ENCODE data around the gene RPS2.

The RPS2 gene

GRCh38 chr16:1919327-1919998 is 45.2 kb downstream of the RPS2 start:
- no peak overlapping the region for H3K27ac ChIP-seq
- H3K27me3 ChIP-seq, result peaks cover 100% of the 10 kb centered on the region
- peaks cover 40% of the 10 kb centered on the region; the same call in 1 of the 2 replicates for H4K20me1 ChIP-seq
- H3K36me3 ChIP-seq, result no peaks in the 10 kb centered on the region
- H3K9me3 ChIP-seq, result no peaks in the 10 kb centered on the region
- 0 out of 2 replicates have a peak, but pooled peaks cover 7% of the 10 kb centered on the region for H3K4me1 ChIP-seq
- H3K4me2 ChIP-seq, result no peak overlapping the region
- no peak for TF ChIP-seq Cebpa-rat (IDR thresholded peaks at IDR 0.05)
- H3K4me3 ChIP-seq, result no peak overlapping the region
- no peak overlapping the region for H3K9ac ChIP-seq

GRCh38 chr16:1918351-1919326 is 46.0 kb downstream of the RPS2 start, which contains the start of gene HS3ST6:
TSS of gene HS3ST6 (minus strand) at chr16:1918415. CDS start at chr16:1918323, 92 bp downstream.
- no peak for TF ChIP-seq Cebpa-rat (IDR thresholded peaks at IDR 0.05)
- peaks cover 100% of the 10 kb centered on the region for H3K27me3 ChIP-seq
- H4K20me1 ChIP-seq, result peaks cover 40% of the 10 kb centered on the region; the same call in 1 of the 2 replicates
- no peaks in the 10 kb centered on the region for H3K36me3 ChIP-seq
- no peaks in the 10 kb centered on the region for H3K9me3 ChIP-seq
- H3K27ac ChIP-seq, result no peak within 1 kb of the TSS
- no peak within 1 kb of the TSS for H3K4me3 ChIP-seq
- H3K9ac ChIP-seq, result no peak within 1 kb of the TSS
- H3K4me1 ChIP-seq, result 0 out of 2 replicates have a peak, but pooled peaks cover 3% of the 10 kb centered on the region
- H3K4me2 ChIP-seq, result no peak within 1 kb of the TSS

- Histone ChIP-seq H3K9ac (no peak overlapping the region), H3K27ac (no peak overlapping the region), H3K4me3 (no peak overlapping the region), H4K20me1 (peaks cover 40% of the 10 kb centered on the region; the same call in 1 of the 2 replicates), H3K27me3 (peaks cover 99% of the 10 kb centered on the region), H3K9me3 (no peaks in the 10 kb centered on the region), H3K4me1 (no peaks in the 10 kb centered on the region), H3K4me2 (no peak overlapping the region), H3K36me3 (no peaks in the 10 kb centered on the region)
- TF ChIP-seq Cebpa-rat (IDR thresholded peaks at IDR 0.05), result no peak
Observed at GRCh38 chr16:1917665-1918350, 46.8 kb downstream of the RPS2 start.

GRCh38 chr16:1917056-1917664 is 47.5 kb downstream of the RPS2 start:
- TF ChIP-seq Cebpa-rat (IDR thresholded peaks at IDR 0.05), result no peak
- H3K9ac ChIP-seq, result no peak overlapping the region
- H3K4me3 ChIP-seq, result no peak overlapping the region
- H3K9me3 ChIP-seq, result no peaks in the 10 kb centered on the region
- peaks cover 92% of the 10 kb centered on the region for H3K27me3 ChIP-seq
- no peak overlapping the region for H3K4me2 ChIP-seq
- no peak overlapping the region for H3K27ac ChIP-seq
- H3K36me3 ChIP-seq, result no peaks in the 10 kb centered on the region
- H4K20me1 ChIP-seq, result peaks cover 40% of the 10 kb centered on the region; the same call in 1 of the 2 replicates
- H3K4me1 ChIP-seq, result no peaks in the 10 kb centered on the region

GRCh38 chr16:1916640-1916990 is 48.0 kb downstream of the RPS2 start:
- Histone ChIP-seq H3K27me3 (peaks cover 87% of the 10 kb centered on the region), H3K9me3 (no peaks in the 10 kb centered on the region), H3K4me3 (no peak overlapping the region), H3K36me3 (no peaks in the 10 kb centered on the region), H3K9ac (no peak overlapping the region), H3K4me2 (no peak overlapping the region), H3K27ac (no peak overlapping the region), H3K4me1 (no peaks in the 10 kb centered on the region), H4K20me1 (peaks cover 40% of the 10 kb centered on the region; the same call in 1 of the 2 replicates)
- no peak for TF ChIP-seq Cebpa-rat (IDR thresholded peaks at IDR 0.05)

GRCh38 chr16:1915732-1916639 is 48.6 kb downstream of the RPS2 start:
- H4K20me1 ChIP-seq, result peaks cover 40% of the 10 kb centered on the region; the same call in 1 of the 2 replicates
- H3K9me3 ChIP-seq, result no peaks in the 10 kb centered on the region
- no peak overlapping the region for H3K9ac ChIP-seq
- no peaks in the 10 kb centered on the region for H3K4me1 ChIP-seq
- H3K4me3 ChIP-seq, result no peak overlapping the region
- H3K4me2 ChIP-seq, result no peak overlapping the region
- no peak overlapping the region for H3K27ac ChIP-seq
- H3K27me3 ChIP-seq, result peaks cover 81% of the 10 kb centered on the region
- no peak for TF ChIP-seq Cebpa-rat (IDR thresholded peaks at IDR 0.05)
- H3K36me3 ChIP-seq, result no peaks in the 10 kb centered on the region

GRCh38 chr16:1914988-1915387 is 49.6 kb downstream of the RPS2 start:
- Histone ChIP-seq H3K9me3 (no peaks in the 10 kb centered on the region), H3K9ac (no peak overlapping the region), H3K4me3 (no peak overlapping the region), H3K4me1 (no peaks in the 10 kb centered on the region), H3K36me3 (no peaks in the 10 kb centered on the region), H3K27ac (no peak overlapping the region), H4K20me1 (peaks cover 33% of the 10 kb centered on the region; the same call in 1 of the 2 replicates), H3K4me2 (no peak overlapping the region), H3K27me3 (peaks cover 71% of the 10 kb centered on the region)
- no peak for TF ChIP-seq Cebpa-rat (IDR thresholded peaks at IDR 0.05)

- H3K4me3 ChIP-seq, result no peak overlapping the region
- H3K4me1 ChIP-seq, result no peaks in the 10 kb centered on the region
- peaks cover 24% of the 10 kb centered on the region; the same call in 1 of the 2 replicates for H4K20me1 ChIP-seq
- H3K4me2 ChIP-seq, result no peak overlapping the region
- no peak overlapping the region for H3K9ac ChIP-seq
- H3K27ac ChIP-seq, result no peak overlapping the region
- H3K27me3 ChIP-seq, result peaks cover 67% of the 10 kb centered on the region
- no peaks in the 10 kb centered on the region for H3K9me3 ChIP-seq
- no peaks in the 10 kb centered on the region for H3K36me3 ChIP-seq
- no peak for TF ChIP-seq Cebpa-rat (IDR thresholded peaks at IDR 0.05)
Observed at GRCh38 chr16:1914084-1914608, 50.5 kb downstream of the RPS2 start.
